Endothelial cell of umbilical vein (primary cell): ENCODE data around the gene STK17A.

Source experiments
- JUN ChIP-seq: IDR thresholded peaks from 2 replicates; pipeline ENCODE4 v1.6.1; 2011; ENCODE audit warnings: borderline replicate concordance, low read depth; ENCODE audit not compliant: insufficient read length, insufficient read depth
- MAX ChIP-seq: IDR thresholded peaks from 2 replicates; pipeline ENCODE4 v1.6.1; 2011; ENCODE audit not compliant: insufficient read depth, insufficient read length
- POLR2A ChIP-seq: IDR thresholded peaks from 2 replicates; pipeline ENCODE4 v1.6.1; 2012; ENCODE audit warnings: low read depth, mild to moderate bottlenecking, control low read depth, low read length
- TF ChIP-seq, protein P1 (sequence below), 2 donors: IDR thresholded peaks; 1 replicate in 1 of 2; 2 replicates in 1 of 2; pipeline ENCODE4 v1.5.1; 2011; ENCODE audit warnings: low read length in 2 of 2, mild to moderate bottlenecking in 2 of 2, moderate library complexity in 2 of 2, control low read depth in 1 of 2, inconsistent platforms in 1 of 2, low read depth in 1 of 2; ENCODE audit not compliant: insufficient read depth in 1 of 2; ENCODE audit errors: extremely low read depth in 1 of 2

DNA sequence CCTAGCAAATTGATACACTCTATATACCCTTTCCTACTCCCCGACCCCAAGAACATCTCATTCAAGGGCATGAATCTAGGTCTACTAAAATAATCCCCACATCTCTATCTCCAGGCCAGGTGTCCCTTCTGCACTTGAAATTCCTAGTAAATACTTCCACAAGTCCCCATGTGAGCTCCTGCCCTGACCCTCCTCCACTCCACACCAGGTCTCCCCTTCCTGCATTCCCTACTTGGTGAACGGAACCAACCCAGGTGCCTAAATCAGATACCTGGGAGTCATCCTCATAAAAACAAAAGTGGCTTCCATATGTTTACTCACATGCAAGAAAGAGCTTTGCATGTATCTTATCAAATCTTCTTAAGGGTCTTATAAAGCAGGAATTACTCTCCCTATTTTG, 77.2 kb downstream of the STK17A start:
- TF ChIP-seq, protein P1, sequence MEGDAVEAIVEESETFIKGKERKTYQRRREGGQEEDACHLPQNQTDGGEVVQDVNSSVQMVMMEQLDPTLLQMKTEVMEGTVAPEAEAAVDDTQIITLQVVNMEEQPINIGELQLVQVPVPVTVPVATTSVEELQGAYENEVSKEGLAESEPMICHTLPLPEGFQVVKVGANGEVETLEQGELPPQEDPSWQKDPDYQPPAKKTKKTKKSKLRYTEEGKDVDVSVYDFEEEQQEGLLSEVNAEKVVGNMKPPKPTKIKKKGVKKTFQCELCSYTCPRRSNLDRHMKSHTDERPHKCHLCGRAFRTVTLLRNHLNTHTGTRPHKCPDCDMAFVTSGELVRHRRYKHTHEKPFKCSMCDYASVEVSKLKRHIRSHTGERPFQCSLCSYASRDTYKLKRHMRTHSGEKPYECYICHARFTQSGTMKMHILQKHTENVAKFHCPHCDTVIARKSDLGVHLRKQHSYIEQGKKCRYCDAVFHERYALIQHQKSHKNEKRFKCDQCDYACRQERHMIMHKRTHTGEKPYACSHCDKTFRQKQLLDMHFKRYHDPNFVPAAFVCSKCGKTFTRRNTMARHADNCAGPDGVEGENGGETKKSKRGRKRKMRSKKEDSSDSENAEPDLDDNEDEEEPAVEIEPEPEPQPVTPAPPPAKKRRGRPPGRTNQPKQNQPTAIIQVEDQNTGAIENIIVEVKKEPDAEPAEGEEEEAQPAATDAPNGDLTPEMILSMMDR (IDR thresholded peaks at IDR 0.05; ENCODE audit: extremely low read depth in 1 of 2, insufficient read depth in 1 of 2, low read depth in 1 of 2, low read length in 2 of 2) = no peak
- TF ChIP-seq POLR2A (no peak), MAX (no peak), JUN (no peak)
